Renal pelvis (tissue), 12 donors: ENCODE results near the gene ISCU. TPM values are rescaled to one million over a fixed set of nuclear protein-coding genes. Genes with fewer than 3 reads are reported as not detected.

Experiments
- DNase-seq: peaks from one replicate; pipeline ENCODE4 v3.0.0-alpha.2; 2013
- long read RNA-seq, 16 experiments: transcript quantifications; one replicate each; lab custom pipeline, GENCODE V29; 2026
- polyA plus RNA-seq, 3 donors: library from polyadenylated mRNA; unstranded; fragments of 120-200 nt; gene quantifications; one replicate each; pipeline ENCODE4 v1.2.1, GENCODE V29; 2013; ENCODE audit not compliant: insufficient read length in 3 of 3

Gene ISCU
- polyA plus RNA-seq, result 100 to 1,000 TPM in 2 of 3 donors, 10 to 100 TPM in 1; 99.2 to 112 (median 109) TPM
- long read RNA-seq, donor 1, transcript ISCU-201 (5 exons, 994 nt), result major isoform, 76 of 90 reads
- long read RNA-seq, donor 1, partial matches to known transcripts, result 14 of 90 reads
- long read RNA-seq, donor 1, other reads (novel, unspliced or antisense), result 0 of 90 reads
- long read RNA-seq, donor 2, transcript ISCU-201 (5 exons, 994 nt), result major isoform, 90 of 120 reads
- long read RNA-seq, donor 2, partial matches to known transcripts, result 28 of 120 reads
- long read RNA-seq, donor 2, other reads (novel, unspliced or antisense), result 0 of 120 reads
- long read RNA-seq, donor 3, transcript ISCU-201 (5 exons, 994 nt), result major isoform, 97 of 135 reads
- long read RNA-seq, donor 3, partial matches to known transcripts, result 35 of 135 reads
- long read RNA-seq, donor 3, other reads (novel, unspliced or antisense), result 0 of 135 reads
- long read RNA-seq, donor 4, transcript ISCU-201 (5 exons, 994 nt), result major isoform, 96 of 137 reads
- long read RNA-seq, donor 4, partial matches to known transcripts, result 41 of 137 reads
- long read RNA-seq, donor 4, other reads (novel, unspliced or antisense), result 0 of 137 reads
- long read RNA-seq, donor 5, transcript ISCU-201 (5 exons, 994 nt), result major isoform, 52 of 68 reads
- long read RNA-seq, donor 5, partial matches to known transcripts, result 16 of 68 reads
- long read RNA-seq, donor 5, other reads (novel, unspliced or antisense), result 0 of 68 reads
- long read RNA-seq, donor 6, transcript ISCU-201 (5 exons, 994 nt), result major isoform, 77 of 99 reads
- long read RNA-seq, donor 6, partial matches to known transcripts, result 21 of 99 reads
- long read RNA-seq, donor 6, other reads (novel, unspliced or antisense), result 0 of 99 reads
- long read RNA-seq, donor 7, transcript ISCU-201 (5 exons, 994 nt), result major isoform, 109 of 137 reads
- long read RNA-seq, donor 7, partial matches to known transcripts, result 27 of 137 reads
- long read RNA-seq, donor 7, other reads (novel, unspliced or antisense), result 0 of 137 reads
- long read RNA-seq, donor 8, transcript ISCU-201 (5 exons, 994 nt), result major isoform, 45 of 67 reads
- long read RNA-seq, donor 8, partial matches to known transcripts, result 19 of 67 reads
- long read RNA-seq, donor 8, other reads (novel, unspliced or antisense), result 0 of 67 reads
- long read RNA-seq, donor 9, transcript ISCU-201 (5 exons, 994 nt), result major isoform, 107 of 148 reads
- long read RNA-seq, donor 9, partial matches to known transcripts, result 40 of 148 reads
- long read RNA-seq, donor 9, other reads (novel, unspliced or antisense), result 0 of 148 reads
- long read RNA-seq, donor 10, transcript ISCU-201 (5 exons, 994 nt), result major isoform, 66 of 101 reads
- long read RNA-seq, donor 10, partial matches to known transcripts, result 34 of 101 reads
- long read RNA-seq, donor 10, other reads (novel, unspliced or antisense), result 0 of 101 reads
- long read RNA-seq, donor 11, transcript ISCU-201 (5 exons, 994 nt), result major isoform, 48 of 58 reads
- long read RNA-seq, donor 11, partial matches to known transcripts, result 9 of 58 reads
- long read RNA-seq, donor 11, other reads (novel, unspliced or antisense), result 0 of 58 reads
- long read RNA-seq, donor 12, transcript ISCU-201 (5 exons, 994 nt), result major isoform, 82 of 115 reads
- long read RNA-seq, donor 12, partial matches to known transcripts, result 28 of 115 reads
- long read RNA-seq, donor 12, other reads (novel, unspliced or antisense), result 0 of 115 reads
- long read RNA-seq, donor 13, transcript ISCU-201 (5 exons, 994 nt), result major isoform, 46 of 78 reads
- long read RNA-seq, donor 13, partial matches to known transcripts, result 31 of 78 reads
- long read RNA-seq, donor 13, other reads (novel, unspliced or antisense), result 0 of 78 reads
- long read RNA-seq, donor 14, result 0 reads
- long read RNA-seq, donor 15, transcript ISCU-201 (5 exons, 994 nt), result major isoform, 99 of 132 reads
- long read RNA-seq, donor 15, partial matches to known transcripts, result 31 of 132 reads
- long read RNA-seq, donor 15, other reads (novel, unspliced or antisense), result 0 of 132 reads
- long read RNA-seq, donor 16, transcript ISCU-201 (5 exons, 994 nt), result major isoform, 109 of 155 reads
- long read RNA-seq, donor 16, partial matches to known transcripts, result 43 of 155 reads
- long read RNA-seq, donor 16, other reads (novel, unspliced or antisense), result 0 of 155 reads

DNA sequence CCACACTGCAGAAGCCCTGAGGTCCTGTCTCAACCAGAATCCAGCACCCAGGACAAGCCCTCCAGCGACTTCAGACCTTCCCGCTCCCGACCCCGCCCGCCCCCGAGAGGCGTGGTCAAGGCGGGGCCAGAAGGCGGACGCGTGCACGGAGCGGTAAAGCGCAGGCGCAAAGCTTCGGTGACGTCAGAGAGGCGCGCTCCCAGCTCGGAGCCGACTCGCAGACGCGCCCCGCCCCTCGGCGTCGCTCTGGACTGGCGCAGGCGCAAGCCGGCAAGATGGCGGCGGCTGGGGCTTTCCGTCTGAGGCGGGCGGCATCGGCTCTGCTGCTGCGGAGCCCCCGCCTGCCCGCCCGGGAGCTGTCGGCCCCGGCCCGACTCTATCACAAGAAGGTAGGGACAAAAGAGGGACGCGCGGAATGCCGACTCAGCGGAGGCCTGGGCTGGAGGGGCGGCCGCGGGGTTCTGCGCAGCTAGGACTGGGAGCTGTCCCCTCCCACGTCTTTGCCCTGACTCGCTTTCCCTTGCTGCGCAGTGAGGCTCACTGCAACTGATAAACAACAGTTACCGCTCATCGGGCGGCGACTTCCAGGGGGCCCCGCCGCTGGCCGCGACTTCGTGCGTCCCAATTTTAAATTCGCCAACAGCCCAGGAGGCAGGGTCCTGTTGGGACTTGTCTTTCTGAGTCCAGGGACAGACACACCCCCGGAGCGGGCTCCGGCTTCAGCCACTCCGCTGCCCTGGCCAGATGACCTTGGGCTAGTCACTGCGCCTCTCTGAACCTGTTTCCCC is at the start of gene ISCU:
TSS of gene ISCU (plus strand) at position 249 of the 788 bp plus-strand sequence. CDS start at position 276, 27 bp downstream.
- peak; percentile 97 for DNase-seq

DNA sequence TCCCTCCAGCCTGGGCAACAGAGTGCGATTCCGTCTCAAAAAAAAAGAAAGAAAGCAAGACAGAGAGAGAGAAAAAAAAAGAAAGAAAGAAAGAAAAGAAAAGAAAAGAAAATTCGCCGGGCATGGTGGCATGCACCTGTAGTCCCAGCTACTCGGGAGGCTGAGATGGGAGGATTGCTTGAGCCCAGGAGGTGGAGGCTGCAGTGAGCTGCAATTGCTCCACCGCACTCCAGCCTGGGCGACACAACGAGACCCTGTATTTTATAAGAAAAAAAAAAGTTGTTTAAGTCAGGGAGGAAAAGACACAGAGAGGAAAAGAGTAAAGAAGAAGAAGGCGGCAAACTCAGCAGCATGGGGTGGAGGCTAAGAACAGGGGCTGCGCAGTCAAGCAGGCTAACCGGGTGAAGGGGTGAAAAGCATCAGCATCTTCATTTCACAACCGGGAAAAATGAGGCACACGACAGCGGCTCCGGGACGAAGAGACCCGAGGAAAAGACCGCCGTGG is 47.9 kb upstream of the ISCU start:
- DNase-seq, result no peak

DNA sequence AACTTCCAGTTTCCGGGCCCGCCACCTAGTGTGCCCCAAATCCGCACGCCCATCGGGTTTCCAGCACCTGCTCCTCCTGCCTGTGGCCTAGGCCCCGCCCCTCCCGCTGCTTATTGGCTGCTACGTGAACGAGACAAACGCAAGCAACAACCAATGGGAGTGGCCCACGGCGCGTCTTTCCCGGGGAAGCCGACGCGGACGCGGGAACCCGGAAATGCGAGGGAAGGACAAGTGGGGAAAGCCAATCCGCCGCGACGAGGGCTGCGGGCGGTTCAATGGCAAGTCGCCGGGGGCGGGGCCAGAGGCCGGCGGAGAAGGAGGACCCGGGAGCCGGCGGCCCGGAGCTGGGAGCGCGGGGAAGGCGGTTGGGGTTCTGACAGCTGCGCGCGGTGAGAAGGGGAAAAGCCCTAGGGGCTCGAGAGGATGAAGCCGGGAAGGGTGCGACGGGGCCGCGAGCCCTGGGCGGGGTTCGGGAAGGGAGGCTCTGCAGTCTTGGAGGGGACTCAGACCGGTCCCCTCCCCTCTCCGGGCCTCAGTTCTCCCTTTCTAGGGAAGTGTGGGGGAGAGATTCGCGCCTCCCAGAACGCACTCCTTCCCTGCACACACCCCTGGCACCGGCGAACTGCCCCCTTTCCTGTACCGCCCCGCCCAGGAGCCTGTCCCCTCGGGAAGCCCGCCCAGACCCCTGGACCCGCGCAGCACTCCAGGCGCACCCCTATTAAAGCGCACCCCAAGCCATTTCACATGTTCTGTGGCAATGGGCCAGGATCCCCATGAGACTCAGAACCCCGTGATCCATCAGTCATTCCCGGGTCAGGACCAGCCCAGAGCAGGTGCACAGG is 47.2 kb upstream of the ISCU start, which contains the start of gene FICD:
TSS of gene FICD (plus strand) at position 305 of the 842 bp plus-strand sequence. CDS start 1,696 bp downstream, outside the sequence.
- DNase-seq, result peak; percentile 99

DNA sequence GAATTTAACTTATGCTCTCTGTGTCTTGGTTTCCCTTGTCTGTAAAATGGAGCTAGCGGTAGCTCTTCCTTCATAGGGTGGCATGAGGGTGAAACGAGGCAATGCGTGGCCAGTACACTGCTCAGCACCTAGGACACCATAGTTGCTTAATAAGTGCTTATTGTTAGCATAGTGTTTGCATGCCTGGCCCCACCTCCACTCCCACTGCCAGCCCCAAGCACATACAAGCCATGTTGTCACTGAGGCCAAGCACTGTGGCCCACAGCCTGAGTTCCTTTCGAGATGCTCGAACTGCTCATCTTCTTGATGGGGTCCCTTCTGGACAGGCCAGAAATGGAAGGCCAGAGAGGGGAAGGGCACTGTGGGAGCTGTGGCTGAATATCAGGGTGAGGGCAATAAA is 46.5 kb upstream of the ISCU start:
- DNase-seq, result no peak

DNA sequence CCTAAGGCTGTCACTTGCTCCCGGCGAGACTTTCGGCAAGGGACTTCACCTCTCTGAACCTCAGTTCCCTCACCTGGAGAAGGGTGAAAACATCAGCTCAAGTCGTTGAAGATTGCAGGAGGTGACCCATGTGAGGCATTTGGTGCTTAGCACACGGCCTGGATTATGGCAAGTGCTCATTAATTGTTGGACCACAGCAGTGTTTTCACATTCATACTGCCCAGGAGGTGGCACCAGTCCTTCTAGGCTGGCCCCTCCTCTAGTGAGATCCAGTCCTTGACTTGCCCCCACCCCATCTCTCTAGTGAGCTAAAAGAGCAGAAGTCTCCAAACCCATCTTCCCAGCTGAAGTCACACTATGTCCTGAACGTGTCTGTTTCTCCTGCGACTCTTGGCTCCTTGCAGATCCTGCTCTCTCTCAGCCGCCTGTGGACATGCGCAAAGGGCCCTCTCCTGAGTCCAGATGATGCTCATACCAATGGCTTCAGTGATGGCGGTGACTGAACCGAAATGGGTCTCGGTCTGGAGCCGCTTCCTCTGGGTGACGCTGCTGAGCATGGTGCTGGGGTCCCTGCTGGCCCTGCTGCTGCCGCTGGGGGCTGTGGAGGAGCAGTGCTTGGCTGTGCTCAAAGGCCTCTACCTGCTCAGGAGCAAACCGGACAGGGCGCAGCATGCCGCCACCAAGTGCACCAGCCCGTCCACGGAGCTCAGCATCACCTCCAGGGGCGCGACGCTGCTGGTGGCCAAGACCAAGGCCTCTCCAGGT is 45.7 kb upstream of the ISCU start:
- DNase-seq, result no peak

DNA sequence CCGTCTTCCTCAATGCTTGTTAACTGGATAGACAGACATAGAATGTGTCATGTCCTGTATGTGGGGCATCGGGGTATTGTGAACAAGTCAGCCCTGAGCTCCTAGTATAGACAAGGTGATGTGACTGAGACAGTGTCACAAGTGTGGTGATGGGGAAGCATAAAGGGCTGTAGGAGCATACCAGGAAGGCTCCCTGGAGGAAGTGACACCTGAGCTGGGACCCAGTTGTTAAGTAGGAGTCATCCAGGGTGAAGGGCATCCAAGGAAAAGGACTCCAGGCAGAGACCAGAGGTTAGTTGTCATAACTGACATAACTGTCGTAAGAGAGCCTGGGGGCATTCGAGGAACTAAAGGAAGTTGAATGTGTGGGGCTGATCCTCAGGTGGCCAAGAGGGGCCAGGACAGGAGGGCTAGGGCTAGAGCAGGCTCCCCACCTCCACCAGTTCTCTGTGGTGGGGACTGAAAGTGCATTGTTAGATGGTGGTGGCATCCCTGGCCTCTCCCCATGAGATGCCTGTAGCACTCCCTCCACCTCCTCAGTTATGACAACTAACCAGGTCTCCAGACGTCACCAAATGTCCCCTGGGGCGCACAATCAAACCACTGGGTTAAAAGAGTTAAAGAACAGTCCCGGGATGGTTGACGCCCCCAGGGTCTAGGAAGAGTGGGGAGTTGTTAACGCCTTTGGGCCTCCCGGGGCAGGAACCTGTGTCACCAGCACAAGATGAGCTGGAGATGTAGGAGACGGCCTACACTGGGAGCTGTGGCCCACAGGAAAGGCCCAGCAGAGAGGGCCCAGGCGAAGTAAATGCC is 44.9 kb upstream of the ISCU start:
- DNase-seq, result no peak

DNA sequence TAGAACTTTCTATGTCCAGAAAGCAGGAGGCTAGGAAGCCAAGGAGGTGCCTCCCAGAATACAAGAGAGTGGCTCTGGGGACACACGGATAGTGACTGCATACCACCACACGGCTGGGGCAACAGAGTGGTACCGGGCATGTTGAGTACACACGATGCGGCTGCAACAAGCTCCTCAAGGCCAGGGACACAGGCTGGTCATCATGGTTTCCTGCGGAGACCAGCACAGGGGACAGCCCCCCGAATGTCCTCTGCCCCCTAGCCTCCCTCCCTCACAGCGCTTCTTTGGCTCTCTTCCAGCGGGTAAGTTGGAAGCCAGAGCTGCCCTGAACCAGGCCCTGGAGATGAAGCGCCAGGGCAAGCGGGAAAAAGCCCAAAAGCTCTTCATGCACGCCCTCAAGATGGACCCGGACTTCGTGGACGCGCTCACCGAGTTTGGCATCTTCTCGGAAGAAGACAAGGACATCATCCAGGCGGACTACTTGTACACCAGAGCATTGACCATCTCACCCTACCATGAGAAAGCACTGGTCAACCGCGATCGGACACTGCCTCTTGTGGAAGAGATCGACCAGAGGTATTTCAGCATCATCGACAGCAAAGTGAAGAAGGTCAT is 44.2 kb upstream of the ISCU start:
- DNase-seq, result no peak

DNA sequence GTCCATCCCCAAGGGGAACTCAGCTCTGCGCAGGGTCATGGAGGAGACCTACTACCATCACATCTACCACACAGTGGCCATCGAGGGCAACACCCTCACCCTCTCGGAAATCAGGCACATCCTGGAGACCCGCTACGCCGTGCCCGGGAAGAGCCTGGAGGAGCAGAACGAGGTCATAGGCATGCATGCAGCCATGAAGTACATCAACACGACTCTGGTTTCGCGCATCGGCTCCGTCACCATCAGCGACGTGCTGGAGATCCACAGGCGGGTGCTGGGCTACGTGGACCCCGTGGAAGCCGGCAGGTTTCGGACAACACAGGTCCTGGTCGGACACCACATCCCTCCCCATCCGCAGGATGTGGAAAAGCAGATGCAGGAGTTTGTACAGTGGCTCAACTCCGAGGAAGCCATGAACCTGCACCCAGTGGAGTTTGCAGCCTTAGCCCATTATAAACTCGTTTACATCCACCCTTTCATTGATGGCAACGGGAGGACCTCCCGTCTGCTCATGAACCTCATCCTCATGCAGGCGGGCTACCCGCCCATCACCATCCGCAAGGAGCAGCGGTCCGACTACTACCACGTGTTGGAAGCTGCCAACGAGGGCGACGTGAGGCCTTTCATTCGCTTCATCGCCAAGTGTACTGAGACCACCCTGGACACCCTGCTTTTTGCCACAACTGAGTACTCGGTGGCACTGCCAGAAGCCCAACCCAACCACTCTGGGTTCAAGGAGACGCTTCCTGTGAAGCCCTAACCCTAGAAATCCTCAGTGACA is 43.5 kb upstream of the ISCU start:
- no peak for DNase-seq

DNA sequence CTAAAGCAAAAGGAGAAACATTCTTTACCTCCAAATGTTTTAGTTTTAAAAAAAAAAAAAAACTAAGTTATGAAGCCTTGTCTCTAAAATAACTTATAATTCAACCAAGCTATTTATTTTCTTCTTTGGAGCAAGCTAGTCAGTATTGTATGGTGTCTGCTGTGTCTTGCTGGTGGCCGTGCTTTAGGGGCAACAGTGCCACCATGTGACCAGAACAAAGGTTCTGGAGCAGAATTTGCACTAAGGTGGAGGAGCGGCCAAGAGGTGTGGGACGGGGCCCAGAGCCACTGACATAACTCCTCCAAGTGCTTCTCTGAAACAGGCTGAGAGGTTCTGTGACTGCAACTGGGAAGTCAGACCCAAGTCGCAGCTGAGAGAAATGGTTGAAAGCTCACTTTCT is 42.8 kb upstream of the ISCU start:
- no peak for DNase-seq

DNA sequence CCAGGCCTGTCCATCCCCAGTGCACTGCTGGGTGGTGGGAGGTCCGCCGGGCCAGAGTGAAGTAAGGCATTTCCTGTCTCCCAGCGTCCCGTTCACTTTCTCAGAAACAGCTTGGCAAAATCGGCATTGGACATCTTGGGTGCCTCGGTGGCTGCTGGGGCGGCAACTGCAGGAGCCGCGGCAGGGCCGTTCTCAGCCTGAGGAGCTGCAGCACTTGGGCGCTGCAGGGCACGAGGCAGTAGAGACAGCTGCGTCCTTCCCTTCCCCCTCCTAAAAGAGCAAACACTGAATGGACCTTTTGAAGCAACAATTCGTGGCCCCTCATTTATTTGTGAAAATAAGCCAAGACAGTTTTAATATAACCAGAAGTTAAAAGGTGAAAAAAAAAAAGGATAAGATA is 39.0 kb upstream of the ISCU start:
- DNase-seq, result no peak

DNA sequence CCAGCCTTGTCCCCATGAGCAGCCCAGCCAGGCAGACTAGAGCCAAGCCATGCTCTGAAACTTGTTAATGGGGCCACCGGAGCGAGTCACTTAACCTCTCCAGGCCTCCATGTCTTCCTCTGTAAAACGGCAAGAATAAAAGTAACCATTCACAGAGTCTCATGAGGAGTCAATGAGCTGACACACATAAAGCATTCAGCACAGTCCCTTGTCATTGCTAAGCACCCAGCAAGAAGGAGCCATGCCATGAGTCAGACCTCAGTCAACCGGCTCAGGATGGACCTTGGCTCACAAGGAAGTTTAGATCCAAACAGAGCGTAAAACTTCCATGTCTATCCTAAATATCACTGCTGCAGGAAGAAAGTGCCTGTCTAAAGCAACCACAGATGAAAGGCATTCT is 36.7 kb upstream of the ISCU start:
- DNase-seq, result no peak

DNA sequence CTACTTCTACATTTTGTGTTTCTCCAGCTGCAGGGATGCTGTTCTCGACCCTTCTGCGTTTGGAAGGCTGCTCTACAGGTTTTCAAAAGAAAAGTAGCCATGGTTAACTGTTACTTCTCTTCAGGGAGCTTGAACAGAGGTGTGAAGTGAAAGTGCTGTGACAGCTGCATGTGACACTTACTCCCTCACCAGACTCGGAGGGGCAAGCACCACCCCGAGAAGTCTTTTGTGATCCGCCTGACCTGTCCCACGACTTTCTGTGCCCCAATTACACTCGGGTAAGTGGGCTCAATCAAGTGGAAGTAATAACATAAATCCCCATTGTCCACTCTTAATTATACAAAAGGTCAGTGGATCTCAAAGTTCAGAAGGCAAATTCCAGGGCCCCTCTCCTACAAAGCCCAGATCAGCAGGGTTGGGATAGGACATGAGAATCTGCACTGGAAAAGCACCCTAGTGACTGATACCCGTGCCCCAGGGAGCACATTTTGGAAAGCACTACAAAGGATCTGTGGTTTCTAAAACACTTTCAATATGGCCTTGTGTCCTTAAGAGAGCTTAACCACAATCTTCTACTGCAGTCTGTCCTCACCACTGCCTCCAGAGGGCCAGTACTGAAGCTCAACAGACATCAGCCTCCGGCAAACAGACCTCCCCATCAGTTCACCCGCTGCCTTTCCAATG is 35.8 kb upstream of the ISCU start:
- no peak for DNase-seq

DNA sequence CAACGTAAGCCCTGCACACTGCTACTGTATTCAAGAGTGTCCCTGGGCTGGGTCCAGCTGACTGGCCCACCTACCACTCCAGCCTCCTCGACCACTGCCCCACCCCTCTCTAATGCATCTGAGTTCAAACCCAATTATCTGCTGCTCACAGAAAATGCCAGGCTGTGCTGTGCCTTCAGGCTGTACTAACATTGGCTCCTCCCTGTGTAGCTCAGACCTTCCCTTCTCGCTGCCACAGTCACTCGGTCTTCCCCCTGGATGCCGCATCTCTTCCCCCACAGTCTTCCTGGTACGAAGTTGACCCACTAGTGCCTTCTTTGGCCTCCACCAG is 35.3 kb upstream of the ISCU start:
- no peak for DNase-seq

DNA sequence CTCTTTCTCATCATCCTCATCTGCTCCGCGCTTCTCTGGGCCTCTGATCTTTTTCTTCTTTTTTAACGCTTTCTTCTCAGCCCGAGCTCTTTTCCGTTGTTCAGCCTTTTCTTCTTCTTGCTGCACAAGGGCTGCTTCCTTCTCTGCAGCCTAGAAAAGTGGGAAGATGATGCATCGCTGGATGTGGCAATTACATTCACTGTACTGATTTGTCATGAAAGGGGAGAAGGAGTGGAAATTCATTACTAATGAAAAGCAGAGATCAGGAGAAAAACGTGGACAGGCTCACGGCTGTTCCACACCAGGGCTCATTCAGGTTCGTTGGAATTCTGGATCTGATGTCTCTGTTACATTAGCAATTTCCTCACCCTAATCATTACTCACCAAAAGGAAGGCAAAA is 32.2 kb upstream of the ISCU start:
- DNase-seq, result no peak
